AML-193 (cell line): ENCODE results near the gene PIP5K1C.

ENCODE experiments used
- DNase-seq, 2 experiments: peaks; one replicate each; lab custom pipeline; 2025; lab: John Stamatoyannopoulos, UW

The PIP5K1C gene

GRCh38 chr19:3626473-3627350, 73.6 kb downstream of the PIP5K1C start, which contains the start of gene CACTIN:
Gene CACTIN (minus strand): TSS chr19:3626790. CDS start chr19:3626762, 28 bp downstream.
- DNase-seq = peak; percentile 93 to 94

DNA sequence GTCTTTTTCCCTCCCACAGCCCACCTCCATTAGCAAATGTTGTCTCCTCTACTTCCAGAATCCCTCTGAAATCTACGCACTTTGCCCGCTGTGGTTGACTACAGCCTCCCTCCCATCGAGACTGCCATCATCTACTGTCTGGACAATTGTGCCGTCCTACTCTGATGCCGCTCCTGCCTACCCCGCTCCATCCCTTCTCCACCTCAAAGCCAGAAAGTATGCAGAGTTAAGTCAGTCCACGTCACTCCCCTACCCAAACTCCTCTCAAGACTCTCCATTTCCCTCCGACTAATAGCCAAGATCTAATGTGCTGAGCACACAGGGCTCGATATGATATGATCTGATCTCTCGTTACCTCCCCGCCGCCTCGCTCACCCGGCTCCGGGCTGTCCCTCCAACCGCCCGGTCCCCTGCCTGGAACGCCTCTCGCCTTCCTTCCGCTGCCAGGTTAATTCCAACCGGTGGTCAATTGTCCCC, 74.2 kb downstream of the PIP5K1C start:
- no peak for DNase-seq

DNA sequence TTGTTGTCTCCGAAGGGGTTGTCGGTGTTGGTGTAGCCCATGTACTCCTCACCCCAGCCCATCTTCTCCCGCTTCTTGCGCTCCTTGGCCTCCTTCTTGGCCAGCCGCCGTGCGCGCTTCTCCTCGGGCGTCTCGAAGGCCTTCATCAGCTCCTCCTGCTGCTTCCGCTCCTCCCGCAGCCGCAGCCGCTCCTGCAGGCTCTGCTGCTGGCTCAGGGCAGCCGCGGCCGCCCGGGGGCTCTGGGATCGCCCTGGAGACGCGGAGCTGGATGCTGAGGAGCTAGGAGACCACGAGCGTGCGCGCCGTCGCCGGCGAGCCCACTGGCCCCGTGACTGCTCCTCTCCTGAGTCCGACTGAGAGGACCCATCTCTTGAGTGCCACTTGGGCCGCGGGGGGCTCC, 76.6 kb downstream of the PIP5K1C start:
- DNase-seq = no peak

GRCh38 chr19:3622224-3622623, 78.0 kb downstream of the PIP5K1C start:
- DNase-seq = no peak

- DNase-seq = no peak
Observed at GRCh38 chr19:3621689-3622088, 78.6 kb downstream of the PIP5K1C start.

- no peak for DNase-seq
Observed at GRCh38 chr19:3620817-3621547, 79.3 kb downstream of the PIP5K1C start.

DNA sequence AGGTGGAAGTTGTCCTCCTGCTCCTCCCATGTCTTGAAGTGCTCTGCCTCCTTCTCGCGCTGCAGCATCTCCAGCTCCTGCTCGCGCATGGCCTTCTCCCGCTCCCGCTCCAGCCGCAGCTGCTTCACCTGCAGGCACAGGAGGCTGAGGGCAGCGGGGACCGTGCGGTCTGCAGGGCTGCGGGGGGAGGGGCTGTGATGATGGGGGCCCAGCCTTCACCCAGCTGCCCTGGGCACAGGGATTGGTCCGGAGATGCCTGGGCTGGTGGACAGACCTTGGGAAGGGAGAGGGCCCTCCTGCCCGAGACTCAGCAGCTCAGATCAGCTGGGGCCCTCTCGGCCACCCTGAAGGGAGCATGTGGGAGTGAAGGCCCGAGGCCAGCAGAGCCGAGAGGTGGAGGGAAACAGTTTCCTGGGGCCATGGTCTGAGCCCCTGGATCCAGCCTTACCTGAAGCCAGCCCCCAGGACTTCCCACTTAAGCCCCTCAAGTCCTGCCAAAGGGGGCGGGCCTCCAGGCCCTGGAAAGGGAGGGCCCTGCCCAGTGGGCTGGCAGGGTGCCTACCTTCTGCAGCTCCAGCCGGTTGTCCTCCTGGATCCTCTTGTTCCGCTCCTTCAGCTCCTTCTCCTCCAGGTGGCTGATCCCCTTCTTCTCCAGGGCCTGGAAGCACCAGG, 80.0 kb downstream of the PIP5K1C start:
- DNase-seq = no peak

GRCh38 chr19:3619631-3620012, 80.6 kb downstream of the PIP5K1C start:
- no peak for DNase-seq

DNA sequence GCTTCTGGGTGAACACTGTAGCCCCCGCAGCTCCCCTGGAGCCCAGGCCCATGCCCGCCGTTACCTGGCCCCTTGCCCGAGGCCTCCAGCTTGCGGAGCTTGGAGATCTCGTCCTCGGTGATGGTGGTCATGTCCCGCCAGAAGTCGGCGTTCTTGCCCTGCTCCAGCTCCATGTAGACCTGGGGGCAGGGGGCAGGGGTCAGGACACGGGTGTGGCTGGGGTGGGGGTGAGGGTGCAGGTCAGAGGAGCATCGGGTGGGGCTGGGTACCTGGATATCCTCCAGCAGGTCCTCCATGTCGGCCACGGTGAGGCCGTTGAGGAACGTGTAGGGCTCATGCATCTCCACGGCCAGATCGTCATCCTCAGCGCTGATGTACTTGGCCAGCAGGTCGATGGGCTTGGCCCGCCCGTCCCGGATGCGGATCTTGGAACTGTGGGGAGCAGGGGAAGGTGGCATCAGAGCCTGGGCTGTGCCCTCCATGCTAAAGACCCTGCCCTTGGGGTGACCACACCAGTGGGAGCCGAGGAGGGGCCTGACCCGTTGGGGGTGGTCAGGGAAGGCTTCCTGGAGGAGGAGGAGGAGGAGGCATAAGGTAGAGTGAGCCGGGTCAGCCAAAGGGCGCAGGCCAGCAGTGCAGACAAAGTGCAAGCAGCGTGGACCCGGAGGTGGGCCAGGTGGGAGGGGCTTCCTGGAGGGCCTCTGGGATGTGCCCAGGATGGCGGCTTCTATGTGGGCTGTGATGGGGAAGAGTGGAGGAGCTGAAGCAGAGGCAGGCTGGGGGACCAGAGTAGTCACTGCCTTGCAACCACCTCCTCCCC, 81.2 kb downstream of the PIP5K1C start:
- DNase-seq = no peak

DNA sequence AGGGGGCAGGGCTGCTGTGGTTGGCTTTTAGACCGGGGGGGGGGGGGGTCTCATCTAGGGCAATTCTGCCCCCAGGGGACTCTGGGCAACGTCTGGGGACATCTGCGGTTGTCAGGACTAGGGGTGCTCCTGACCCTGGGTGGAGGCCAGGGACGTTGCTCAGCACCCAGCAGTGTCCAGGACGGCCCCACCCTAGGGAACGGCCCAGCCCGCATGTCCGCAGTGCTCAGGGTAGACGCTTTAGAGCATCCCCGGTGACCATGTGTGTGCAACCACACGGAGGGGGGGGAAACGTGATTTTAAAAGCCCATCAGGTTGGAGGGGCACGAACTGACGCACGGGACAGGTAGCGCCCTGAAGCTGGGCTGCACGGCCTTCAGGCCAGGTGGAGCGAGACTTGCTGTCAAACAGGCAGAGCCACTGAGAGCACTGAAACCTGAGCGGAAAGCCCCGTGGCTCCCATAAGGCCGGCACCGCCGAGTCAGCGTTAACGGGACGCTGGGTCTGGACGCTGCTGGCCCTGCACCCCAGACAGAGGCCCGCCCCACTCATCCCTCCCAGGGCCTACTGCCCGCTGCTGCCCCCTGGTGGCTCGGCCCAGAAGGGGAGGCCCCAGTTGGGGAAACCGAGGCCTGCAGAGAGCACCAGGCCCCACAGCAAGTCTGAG, 82.0 kb downstream of the PIP5K1C start:
- DNase-seq = no peak

- DNase-seq = no peak
Observed at GRCh38 chr19:3617463-3617862, 82.8 kb downstream of the PIP5K1C start.

- DNase-seq = no peak
Observed at GRCh38 chr19:3615524-3616135, 84.6 kb downstream of the PIP5K1C start.

DNA sequence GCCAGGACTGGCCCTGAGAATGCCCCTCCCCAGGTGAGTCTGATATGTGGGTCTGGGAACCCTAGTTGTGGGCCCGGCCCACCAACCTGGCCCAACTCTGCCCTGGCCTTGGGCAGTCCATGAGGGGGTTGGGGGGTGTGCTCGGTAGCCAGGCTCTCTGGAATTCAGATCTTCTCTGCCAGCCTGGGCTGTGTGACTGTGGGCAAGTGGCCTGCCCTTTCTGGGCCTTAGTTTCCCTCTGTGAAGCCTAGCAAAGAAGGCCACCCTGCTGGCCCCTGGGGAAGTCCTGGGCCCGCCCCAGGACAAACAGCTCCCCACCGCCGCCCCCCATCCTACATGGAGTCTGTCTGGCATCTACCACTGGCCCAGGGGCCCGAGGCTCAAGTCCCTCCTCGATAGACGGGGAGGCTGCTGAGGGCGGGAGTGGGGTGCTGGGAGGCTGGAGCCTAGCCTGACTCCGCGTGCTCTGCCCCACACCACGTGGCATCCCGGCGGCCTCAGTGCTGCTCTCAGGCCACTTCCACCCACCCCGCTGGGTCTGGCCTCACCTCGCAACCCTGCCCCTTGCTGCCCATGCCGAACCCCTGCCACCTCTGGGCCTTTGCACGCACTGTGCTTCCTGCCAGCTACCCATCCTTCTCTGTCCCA, 85.3 kb downstream of the PIP5K1C start:
- no peak for DNase-seq

GRCh38 chr19:3613818-3614661, 86.2 kb downstream of the PIP5K1C start:
- DNase-seq = no peak

DNA sequence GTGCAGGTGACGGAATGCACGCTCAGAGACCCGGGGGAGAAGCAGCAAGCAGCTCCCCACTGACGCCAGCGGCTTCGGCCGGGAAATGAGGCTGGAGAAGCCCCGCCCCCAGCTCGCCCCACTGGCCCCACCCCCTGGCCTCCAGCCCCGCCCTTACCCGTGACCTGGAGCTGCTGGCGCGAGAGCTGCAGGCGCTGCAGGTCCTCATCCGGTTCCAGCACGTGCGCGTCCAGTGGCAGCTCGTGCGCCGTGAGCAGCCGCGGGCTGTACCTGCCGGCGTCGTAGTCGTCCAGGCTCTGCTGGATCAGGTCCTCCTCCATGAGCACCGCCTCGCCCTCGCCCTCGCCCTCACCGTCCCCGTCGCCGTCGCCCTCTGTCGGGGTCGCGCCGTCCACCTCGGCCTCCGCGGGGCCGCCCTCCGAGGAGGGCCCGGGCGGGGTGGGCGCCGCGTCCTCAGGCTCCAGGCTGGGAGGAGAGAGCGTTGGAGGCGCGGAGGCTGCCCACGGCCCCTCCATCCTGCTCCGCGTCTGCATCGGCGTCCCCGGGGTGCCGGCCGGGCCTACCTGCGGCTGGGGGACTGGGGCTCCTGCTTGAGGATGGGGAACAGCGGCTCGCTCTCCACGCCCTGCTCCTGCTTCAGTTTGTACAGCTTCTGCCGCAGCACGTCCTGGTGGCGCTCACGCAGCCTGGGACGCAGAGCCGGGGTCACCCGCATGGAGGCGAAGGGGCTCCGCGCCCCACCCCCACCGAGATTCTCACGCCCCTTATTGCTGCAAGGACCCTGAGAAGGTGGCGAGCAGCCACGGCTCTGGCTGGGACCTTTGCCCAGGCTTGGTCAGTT, 87.1 kb downstream of the PIP5K1C start:
- DNase-seq = no peak

DNA sequence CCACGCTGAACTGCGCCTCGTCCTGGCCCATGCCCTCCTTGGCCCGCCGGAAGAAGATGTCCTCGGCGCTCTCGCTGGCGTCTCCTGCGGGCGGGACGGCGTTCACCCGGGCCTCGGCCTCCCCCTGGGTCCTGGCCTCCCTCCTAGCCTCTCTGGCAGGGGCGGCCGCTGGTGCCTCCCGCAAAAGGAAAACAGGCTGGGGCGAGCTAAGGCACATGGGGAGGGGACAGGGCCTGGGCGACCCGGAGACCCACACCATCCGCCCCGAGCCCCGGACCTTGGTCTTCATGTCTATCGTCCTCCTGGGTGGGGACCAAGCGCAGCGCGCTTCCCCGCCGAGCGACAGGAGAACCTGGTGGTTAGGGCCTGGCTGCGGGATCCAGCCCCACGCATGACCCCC, 87.9 kb downstream of the PIP5K1C start:
- DNase-seq = no peak

- no peak for DNase-seq
Observed at GRCh38 chr19:3611841-3612240, 88.4 kb downstream of the PIP5K1C start.
